Activated CD4-positive, alpha-beta T cell treated with anti-CD3 and anti-CD28 coated beads, Interleukin-10, Interleukin-2, amounts not matched to agents 100 ng/mL and 50 ng/mL, durations not matched to agents 16 hours and 8 hours (primary cell): ENCODE data around the gene FOXD4.
A peak's percentile ranks its signal among the peaks of the same experiment; 100 is the strongest.
"Not testable (repeated sequence)": the region's sequence is repeated elsewhere in the genome, so short reads cannot be mapped to it uniquely, and the experiment has no call there.

Experiments used
- DNase-seq: peaks from one replicate; pipeline ENCODE4 v3.0.0-alpha.2; 2020

The FOXD4 gene

GRCh38 chr9:117995-118467, at the start of gene FOXD4:
FOXD4 (minus strand) TSS chr9:118417; CDS start chr9:118119, 298 bp downstream.
- DNase-seq: not testable (repeated sequence)

- not testable (repeated sequence) for DNase-seq
Measured at GRCh38 chr9:159871-160270, 41.7 kb upstream of the FOXD4 start.

- not testable (repeated sequence) for DNase-seq
Measured at GRCh38 chr9:151173-151572, 33.0 kb upstream of the FOXD4 start.

GRCh38 chr9:139880-140279, 21.7 kb upstream of the FOXD4 start:
- not testable (repeated sequence) for DNase-seq

- peak; percentile 25 for DNase-seq
Measured at GRCh38 chr9:117144-117994, 848 bp downstream of the FOXD4 start.

- not testable (repeated sequence) for DNase-seq
Measured at GRCh38 chr9:116239-117077, 1.8 kb downstream of the FOXD4 start.

GRCh38 chr9:115118-115451, 3.1 kb downstream of the FOXD4 start:
- not testable (repeated sequence) for DNase-seq

GRCh38 chr9:114267-115117, 3.7 kb downstream of the FOXD4 start:
- DNase-seq: not testable (repeated sequence)

- DNase-seq: peak; percentile 51
Measured at GRCh38 chr9:113468-114266, 4.5 kb downstream of the FOXD4 start.

- DNase-seq: not testable (repeated sequence)
Measured at GRCh38 chr9:112589-113467, 5.4 kb downstream of the FOXD4 start.

- DNase-seq: not testable (repeated sequence)
Measured at GRCh38 chr9:110672-111071, 7.5 kb downstream of the FOXD4 start.

GRCh38 chr9:109540-109939, 8.7 kb downstream of the FOXD4 start:
- not testable (repeated sequence) for DNase-seq

GRCh38 chr9:108742-109495, 9.3 kb downstream of the FOXD4 start:
- DNase-seq: not testable (repeated sequence)

GRCh38 chr9:105991-106390, 12.2 kb downstream of the FOXD4 start:
- DNase-seq: not testable (repeated sequence)

- not testable (repeated sequence) for DNase-seq
Measured at GRCh38 chr9:100430-100829, 17.8 kb downstream of the FOXD4 start.

GRCh38 chr9:99867-100266, 18.4 kb downstream of the FOXD4 start:
- not testable (repeated sequence) for DNase-seq

GRCh38 chr9:98775-99174, 19.4 kb downstream of the FOXD4 start:
- not testable (repeated sequence) for DNase-seq

GRCh38 chr9:94992-95391, 23.2 kb downstream of the FOXD4 start:
- not testable (repeated sequence) for DNase-seq

GRCh38 chr9:94323-94722, 23.9 kb downstream of the FOXD4 start:
- not testable (repeated sequence) for DNase-seq

- not testable (repeated sequence) for DNase-seq
Measured at GRCh38 chr9:93909-94308, 24.3 kb downstream of the FOXD4 start.
